KBM-7 (cell line): ENCODE results near the gene PRR35.

Source experiments
- DNase-seq: peaks from one replicate; pipeline ENCODE4 v3.0.0-alpha.2; 2015
- in situ Hi-C: fragments of 300-500 bp; cut with MboI; formaldehyde crosslinking; loops from 2 replicates; pipeline ENCODE4 v1.14.3; 2020; ENCODE audit warnings: low sequenced_read_pairs, low pct_unique_long_range_greater_than_20kb, mixed read lengths

PRR35 gene

DNA sequence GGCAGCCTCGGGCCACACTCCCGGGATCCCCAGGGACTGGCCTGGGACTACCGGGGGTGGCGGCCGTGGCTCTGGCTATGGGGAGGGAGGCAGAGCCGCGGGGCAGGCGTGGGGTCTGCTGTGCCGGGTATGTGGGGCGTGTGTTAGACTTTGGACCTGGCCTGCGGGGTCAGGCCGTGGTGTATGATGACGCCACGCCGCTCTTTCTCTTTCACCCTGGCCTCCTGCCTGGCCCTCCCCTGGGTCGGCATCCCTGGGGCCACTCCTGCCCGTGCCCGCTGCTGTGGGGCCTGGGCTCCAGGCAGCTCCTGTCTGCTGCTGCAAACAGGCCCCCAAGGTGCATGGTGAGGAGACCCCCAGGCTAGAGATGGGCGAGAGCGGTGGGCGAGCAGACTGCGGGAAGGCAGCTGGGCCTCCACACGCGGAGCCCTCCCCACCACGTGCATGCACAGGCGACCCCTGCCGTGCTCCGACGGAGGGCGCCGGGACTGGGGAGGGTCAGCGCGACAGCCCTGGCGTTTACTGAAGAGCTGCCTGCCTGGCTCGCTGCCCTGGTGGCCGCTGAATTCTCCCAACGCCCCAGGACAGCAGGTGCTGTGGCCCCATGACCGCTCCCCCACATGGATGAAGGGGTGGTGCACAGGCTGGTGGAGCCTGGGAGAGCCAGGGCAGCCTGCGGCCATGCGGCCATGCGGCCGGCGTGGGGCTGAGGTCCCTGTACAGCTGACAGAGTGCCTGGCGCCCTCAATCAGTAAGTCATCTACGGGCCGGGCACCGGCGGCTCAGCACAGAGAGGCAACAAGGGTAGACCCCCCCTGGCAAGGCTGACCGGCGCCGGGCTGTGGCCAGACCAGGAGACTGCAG is 16.7 kb upstream of the PRR35 start:
- in situ Hi-C loops, result no loop called here
- DNase-seq, result no peak

DNA sequence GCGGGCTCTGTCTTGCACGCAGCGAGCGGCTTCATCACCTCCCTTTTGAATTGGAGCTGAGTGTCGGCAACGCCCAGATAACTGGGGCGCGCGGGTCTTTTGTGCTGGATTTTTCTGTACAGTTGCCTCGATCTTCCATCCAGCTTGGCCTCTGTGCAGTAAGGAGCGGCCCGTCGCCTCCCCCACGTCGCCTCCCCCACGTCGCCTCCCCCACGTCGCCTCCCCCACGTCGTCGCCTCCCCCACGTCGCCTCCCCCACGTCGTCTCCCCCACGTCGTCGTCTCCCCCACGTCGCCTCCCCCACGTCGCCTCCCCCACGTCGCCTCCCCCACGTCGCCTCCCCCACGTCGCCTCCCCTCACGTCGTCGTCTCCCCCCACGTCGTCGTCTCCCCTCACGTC is 15.7 kb upstream of the PRR35 start:
- in situ Hi-C loops, result no loop called here
- no peak for DNase-seq

DNA sequence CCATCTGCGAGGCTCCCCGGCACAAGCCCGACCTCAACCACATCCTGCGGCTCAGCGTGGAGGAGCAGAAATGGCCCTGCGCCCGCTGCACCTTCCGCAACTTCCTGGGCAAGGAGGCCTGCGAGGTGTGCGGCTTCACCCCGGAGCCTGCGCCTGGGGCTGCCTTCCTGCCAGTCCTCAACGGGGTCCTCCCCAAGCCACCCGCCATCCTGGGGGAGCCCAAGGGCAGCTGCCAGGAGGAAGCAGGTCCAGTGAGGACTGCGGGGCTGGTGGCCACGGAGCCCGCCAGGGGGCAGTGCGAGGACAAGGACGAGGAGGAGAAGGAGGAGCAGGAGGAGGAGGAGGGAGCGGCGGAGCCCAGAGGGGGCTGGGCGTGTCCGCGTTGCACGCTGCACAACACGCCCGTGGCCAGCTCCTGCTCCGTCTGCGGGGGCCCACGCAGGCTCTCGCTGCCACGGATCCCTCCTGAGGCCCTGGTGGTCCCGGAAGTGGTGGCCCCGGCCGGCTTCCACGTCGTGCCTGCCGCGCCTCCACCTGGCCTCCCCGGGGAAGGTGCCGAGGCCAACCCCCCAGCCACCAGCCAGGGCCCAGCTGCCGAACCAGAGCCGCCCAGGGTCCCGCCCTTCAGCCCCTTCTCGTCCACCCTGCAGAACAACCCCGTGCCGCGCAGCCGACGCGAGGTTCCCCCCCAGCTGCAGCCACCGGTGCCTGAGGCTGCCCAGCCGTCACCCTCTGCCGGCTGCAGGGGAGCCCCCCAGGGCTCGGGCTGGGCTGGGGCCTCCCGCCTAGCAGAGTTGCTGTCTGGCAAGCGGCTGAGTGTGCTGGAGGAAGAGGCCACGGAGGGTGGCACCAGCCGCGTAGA is 13.1 kb upstream of the PRR35 start:
- in situ Hi-C loops, result no loop called here
- no peak for DNase-seq

DNA sequence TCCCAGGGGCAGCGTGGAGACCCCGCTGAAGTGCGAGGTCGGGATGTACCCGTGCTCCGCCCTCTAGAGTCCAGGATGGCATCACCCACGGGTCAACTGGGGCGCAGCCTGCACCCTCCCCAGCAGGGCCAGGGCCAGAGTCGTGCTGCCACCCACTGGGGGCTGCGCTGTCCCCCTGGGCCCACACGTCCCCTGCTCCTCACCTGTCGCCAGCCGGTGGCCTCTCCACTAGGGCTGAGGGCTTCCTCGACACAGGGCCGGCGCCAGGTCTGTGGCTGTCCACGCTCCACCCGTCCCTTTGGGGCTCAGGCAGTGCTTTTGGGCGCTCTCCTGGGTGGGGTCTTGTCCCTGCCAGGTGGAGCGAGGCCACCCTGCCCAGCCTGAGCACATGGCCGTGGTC is 11.6 kb upstream of the PRR35 start:
- in situ Hi-C loops, result no loop called here
- DNase-seq, result no peak

DNA sequence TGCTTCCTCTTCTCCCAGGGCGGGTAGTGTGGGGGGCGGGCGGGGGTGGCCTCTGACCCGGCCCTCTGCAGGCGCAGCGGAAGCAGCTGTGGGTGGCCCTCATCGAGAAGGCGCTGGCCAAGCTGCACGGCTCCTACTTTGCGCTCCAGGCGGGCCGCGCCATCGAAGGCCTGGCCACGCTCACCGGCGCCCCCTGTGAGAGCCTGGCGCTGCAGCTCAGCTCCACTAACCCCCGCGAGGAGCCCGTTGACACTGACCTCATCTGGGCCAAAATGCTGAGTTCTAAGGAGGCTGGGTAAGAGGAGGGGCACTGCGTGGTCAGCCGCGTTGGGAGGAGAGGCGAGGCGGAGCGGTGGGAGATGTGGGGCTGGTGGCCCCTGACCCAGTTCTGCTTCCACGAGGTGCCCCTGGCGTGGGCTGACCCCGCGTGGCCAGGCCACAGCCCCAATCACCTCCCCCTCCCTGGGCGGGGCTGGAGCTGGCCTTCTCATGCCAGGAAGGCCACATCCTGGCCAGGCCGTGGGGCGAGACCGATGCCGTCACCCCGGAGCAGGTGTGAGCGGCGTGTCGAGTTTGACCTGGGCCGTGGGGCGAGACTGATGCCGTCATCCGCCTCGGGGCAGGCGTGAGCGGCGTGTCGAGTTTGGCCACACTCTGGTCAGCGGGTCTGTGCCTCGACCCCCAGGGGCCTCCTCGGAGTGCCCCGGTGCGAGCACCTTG is 10.5 kb upstream of the PRR35 start:
- in situ Hi-C loops, result no loop called here
- no peak for DNase-seq

DNA sequence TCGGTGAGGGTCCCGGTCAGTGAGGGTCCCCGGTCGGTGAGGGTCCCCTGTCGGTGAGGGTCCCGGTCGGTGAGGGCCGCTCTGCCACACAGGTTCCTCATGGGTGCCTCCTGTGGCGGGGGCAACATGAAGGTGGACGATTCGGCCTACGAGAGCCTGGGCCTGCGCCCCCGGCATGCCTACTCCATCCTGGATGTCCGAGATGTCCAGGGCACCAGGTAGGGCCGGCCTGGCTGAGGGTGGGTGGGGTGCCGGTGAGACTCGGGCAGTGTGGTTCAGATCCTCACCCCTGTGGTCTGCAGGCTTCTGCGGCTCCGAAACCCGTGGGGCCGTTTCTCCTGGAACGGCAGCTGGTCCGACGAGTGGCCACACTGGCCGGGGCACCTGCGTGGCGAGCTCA is 9.0 kb upstream of the PRR35 start:
- in situ Hi-C loops, result no loop called here
- no peak for DNase-seq

DNA sequence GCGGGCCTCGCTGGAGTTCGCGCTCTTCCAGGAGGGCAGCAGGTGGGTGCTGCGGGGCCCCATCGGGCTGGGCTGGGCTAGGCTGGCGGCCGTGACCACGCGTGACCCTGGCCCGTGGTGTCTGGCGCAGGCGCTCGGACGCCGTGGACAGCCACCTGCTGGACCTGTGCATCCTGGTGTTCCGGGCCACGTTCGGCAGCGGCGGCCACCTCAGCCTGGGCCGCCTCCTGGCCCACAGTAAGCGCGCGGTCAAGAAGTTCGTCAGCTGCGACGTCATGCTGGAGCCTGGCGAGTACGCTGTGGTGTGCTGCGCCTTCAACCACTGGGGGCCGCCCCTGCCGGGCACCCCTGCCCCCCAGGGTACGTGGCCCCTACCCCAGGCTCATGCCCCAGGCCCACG is 8.0 kb upstream of the PRR35 start:
- DNase-seq, result no peak
- in situ Hi-C loops, result no loop called here

DNA sequence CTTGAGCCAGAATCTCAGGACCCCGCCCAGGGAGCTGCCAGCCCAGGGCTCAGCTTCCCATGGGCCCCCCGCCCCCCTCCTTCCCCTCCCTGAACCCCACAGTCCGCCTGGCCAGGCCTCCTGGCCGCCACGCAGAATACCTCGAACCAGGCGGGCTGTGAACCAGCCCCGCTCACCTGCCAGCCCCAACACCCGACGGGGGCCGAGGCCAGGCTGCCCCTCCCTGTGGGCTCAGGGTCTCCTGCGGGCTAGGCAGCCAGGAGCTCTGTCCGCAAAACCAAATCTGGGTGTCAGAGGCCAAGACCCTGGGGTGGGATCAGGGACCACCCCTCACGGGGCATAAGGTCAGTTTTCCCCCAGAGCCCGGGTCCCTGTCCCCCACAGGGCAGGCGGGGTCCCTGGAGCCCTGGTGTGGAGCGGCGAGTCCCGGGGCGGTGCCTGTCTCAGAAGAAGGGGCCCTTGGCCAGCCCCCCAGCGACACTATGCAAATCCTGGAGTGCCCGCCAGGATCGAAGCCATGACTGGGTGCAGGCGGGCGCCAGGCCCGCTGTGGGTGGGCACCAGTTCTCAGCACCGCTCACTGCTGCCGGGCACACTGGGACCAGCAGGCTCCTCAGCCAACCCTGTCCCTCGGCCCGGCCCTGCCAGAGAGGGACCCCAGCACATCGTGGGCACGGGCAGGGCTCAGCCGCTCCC is 6.4 kb upstream of the PRR35 start:
- DNase-seq, result no peak
- in situ Hi-C loops, result no loop called here

DNA sequence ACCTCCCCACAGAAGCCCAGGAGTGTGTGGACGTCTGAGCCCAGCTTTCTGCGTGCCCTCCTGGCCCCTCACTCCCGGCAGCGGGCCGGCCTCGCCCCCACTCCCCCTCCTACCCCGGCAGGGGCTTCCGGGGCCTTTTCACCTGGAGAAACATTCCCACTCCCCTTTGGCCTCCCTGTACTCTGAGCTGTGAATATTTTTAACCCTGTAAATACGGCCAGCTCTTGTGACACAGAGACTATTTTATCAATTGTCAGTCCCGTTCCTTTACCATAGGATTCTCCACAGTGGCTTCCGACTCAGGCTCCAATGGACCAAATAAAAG is 5.9 kb upstream of the PRR35 start:
- in situ Hi-C loops, result no loop called here
- no peak for DNase-seq

DNA sequence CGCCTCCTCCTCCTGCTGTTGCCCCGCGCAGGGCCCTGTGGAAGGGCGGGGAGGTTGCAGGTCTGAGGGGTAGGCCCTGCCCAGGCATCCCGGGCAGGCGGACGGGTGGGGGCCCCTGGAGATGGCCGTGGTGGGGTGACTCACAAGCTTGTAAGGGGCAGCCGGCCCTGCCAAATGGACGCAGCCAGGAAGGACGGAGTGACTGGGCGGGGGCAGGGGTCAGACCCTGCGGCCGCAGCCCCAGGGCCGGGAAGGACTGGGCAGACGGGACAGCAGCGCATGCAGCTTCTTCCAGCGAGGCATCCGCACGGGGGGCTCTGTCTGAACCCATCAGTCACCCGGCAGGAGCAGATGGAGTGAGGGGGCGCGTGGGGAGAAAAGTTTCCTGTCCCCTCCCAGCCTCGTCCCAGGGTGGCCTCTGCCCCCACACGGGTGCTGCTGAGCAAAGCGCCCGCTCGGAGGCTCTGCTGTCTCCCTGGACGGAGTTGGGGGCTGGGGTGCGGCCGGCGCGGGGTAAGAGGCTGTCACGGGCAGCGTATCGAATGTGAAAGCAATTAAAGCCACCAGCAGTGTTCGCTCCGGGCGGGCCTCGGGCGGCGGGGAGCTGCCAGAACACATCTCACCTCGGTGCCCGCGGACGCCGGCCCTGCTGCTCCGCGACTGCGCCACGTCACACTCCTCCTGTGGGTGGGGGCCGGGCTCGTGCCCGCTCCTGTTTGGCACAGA is 5.4 kb upstream of the PRR35 start:
- in situ Hi-C loops, result no loop called here
- no peak for DNase-seq

DNA sequence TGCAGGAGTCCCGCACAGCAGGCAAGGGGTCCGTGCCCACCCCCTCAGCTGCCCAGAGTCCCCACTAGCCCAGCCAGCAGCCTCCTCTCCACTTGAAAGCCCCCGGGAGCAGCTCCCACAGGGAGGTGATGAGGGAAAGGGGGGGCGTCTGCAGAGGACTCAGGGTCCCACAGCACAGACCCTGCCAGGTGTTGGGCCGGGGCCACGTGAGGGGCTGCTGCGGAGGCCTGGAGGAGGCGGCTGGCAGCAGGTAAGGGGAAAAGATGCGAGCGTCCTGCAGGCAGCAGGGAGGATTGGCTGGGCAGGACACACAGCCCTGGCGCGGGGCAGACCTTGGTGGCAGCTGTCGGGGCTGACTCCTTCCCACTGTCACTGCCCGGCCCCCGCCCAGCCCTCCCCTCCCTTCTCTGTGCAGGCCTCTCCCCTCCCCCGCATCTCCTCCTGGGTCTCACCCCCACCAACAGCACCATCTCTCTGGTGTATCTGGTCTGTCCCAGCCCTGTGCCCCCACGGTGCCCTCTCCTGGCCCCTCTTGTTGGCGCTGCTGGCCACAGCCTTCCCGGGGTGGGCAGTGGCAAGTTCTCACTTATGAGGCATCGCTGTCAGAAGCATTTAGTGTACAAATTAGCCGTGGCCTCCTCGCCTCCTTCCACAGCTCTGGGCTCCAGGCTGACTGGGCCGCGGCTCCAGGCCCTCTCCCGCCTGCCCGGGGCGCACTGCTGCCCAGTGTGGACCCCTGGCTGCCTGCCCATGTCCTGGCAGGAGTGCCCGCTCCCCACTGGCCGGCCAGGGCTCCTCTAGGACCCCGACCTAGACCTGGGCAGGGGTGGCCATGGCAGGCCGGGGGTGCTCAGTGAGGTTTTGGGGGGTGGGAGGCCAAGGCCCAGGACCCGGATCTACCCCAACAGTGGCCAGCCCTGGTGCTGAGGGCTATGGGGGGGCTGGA is 4.4 kb upstream of the PRR35 start:
- DNase-seq, result no peak
- in situ Hi-C loops, result no loop called here

DNA sequence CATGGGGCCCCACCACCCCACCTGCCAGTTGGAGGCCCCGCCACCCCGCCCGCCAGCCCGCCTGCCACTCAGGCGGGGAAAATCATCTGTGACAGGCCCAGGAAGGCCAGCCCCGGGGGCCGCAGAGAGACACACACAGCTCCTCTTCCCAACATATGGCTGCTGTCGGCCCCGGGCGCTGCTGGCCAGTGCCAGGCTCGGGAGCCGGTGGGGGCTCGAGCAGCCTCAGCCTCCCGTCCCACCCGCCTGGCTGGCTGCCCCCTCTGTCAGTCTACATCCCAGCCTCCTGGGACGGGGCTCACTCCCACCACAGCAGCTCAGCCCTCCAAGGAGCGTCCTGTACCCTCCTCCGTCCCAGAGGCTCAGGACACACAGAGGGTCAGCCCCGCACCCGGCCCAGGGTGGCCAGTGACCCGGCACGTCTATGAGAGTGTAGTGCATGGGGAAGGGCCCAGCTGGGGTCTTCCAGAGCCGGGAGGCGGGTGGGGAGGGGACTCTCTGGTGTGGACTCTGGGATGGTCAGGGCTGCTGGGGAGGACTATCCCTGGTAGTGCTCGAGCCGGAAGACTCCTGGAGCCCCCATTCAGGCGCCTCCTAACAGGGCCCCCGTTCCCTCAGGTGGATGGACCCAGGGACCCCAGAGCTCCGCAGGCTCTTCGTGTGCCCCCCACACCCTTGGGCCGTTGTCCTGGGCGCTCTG is 3.6 kb upstream of the PRR35 start:
- in situ Hi-C loops, result no loop called here
- no peak for DNase-seq

DNA sequence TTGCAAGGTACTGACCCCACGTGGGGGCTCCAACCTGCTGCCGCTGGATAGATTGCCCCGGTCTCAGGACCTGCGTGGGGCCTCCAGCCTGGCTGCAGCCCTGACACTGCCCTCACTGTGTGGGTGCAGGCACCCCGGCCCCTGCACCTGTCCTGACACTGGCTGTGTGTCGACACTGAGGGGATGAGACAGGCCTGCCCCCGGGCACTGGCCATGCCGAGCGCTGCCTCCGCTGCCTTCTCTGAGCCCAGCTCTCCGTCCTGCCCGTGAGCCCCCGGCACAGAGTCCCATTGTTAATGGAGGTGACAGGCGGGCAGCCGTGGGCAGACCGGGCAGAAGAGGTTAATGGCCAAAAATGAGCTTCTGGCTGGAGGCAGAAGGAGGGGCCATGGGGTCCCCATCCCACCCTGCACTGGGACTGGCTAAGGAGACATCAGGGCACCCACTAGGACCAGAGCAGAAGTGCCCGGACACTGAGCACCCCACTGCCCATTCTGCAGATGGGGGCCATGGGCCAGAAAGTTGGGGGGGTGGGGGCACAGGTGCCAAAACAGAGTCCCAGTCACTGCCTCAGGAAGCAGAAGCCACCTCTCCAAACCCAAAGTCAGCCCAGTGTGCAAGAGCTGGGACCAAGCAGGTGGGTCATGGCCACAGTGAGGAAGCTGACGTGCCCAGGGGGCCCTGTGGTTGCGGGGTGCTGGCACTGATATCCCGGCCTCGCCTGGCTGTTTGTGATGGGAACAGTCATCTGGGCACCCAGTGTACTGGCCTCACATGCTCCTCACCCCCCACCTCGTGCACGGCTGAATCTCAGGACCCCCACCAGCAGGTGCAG is 2.5 kb upstream of the PRR35 start:
- DNase-seq, result no peak
- in situ Hi-C loops, result no loop called here

DNA sequence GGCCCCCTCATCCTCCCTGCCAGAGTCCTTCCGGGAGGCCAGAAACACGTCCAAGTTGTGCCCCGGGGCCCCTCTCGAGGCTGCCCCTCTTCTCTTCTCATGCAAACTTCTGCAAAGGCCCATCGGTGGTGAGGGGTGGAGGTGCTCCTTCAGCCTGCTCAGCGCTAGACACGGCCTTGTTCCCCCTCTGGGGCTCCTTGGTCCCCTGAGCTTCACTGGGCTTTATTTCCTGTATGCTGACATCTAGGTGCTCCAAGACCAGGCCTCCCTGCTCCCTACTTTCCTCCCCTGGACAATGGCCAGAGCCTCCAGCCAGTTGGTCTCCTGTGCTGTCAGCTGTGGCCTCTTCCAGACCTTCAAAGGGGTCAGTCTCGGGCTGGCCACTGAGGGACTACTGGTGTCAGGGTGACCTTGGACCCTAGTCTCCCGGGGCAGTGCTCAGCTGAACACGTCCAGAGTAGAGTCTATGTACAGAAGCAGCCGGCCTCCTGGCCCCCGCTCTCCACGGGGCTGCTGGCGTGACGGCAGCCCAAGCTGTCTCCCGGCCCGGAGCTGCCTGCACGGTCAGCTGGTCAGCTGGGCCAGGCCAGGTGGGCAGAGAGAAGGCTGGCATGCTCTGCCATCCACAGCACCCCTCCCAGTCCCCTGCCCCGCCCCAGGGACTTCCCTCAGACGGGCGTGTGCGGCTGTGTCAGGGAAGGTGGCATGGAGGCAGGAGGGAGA is 1.7 kb upstream of the PRR35 start:
- DNase-seq, result no peak
- in situ Hi-C loops, result no loop called here

DNA sequence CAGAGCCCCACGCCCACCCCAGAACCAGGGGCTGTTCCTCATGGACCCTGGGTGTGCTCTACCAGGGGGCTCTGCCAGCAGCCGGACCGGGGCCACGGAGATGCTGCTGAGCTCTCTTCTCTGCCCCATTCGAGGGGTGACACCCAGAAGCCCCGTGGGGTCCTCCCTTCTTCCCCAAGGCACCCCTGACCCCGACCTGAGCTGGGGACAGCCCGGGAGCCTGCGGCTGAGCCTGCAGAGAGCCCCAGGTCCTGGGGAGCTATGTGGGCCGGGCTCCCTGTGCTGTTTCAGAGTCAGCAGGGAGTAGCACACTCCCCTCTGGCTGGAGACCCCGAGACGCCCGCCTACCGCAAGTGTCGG is 1.2 kb upstream of the PRR35 start:
- no peak for DNase-seq
- in situ Hi-C loops, result no loop called here
